PFSK-1 (cell line): Measurements from ENCODE around the gene NFIA.

Experiments used
- FOXP2 ChIP-seq: optimal IDR thresholded peaks from 2 replicates; pipeline ENCODE3; 2011; ENCODE audit warnings: borderline replicate concordance, control low read depth, inconsistent platforms; ENCODE audit not compliant: insufficient read depth; ENCODE audit errors: extremely low read length, extremely low read depth
- POLR2AphosphoS5 ChIP-seq: IDR thresholded peaks from 2 replicates; pipeline ENCODE4 v1.6.1; 2012; ENCODE audit warnings: low read depth, mild to moderate bottlenecking, control low read depth, low read length, moderate library complexity
- REST ChIP-seq, 2 experiments: IDR thresholded peaks; 2 replicates each; pipeline versions ENCODE4 v1.6.1 to v1.8.0; 2011 to 2012; ENCODE audit warnings: low read depth in 2 of 2, low read length in 2 of 2, control low read depth in 1 of 2, inconsistent platforms in 1 of 2, mild to moderate bottlenecking in 1 of 2, moderate library complexity in 1 of 2; ENCODE audit not compliant: insufficient read depth in 1 of 2
- SIN3A ChIP-seq: IDR thresholded peaks from 2 replicates; pipeline ENCODE4 v1.6.1; 2012; ENCODE audit warnings: mild to moderate bottlenecking, low read length, moderate library complexity, borderline replicate concordance; ENCODE audit not compliant: insufficient read depth
- TAF1 ChIP-seq: IDR thresholded peaks from 2 replicates; pipeline ENCODE4 v1.6.1; 2012; ENCODE audit warnings: low read length, control low read depth, borderline replicate concordance; ENCODE audit not compliant: insufficient read depth

Gene NFIA

GRCh38 chr1:61220536-61220935, 138.2 kb downstream of the NFIA start:
- TF ChIP-seq POLR2AphosphoS5 (no peak), TAF1 (no peak), REST (IDR thresholded peaks at IDR 0.05; ENCODE audit: insufficient read depth in 1 of 2, low read depth in 2 of 2, low read length in 2 of 2) (no peak)

- TF ChIP-seq REST (IDR thresholded peaks at IDR 0.05; ENCODE audit: insufficient read depth in 1 of 2, low read depth in 2 of 2, low read length in 2 of 2) (no peak), SIN3A (no peak), TAF1 (no peak), FOXP2 (no peak), POLR2AphosphoS5 (no peak)
Measured at GRCh38 chr1:61221642-61222041, 139.3 kb downstream of the NFIA start.

- TF ChIP-seq TAF1 (no peak), POLR2AphosphoS5 (no peak), REST (IDR thresholded peaks at IDR 0.05; ENCODE audit: insufficient read depth in 1 of 2, low read depth in 2 of 2, low read length in 2 of 2) (no peak), SIN3A (no peak)
Measured at GRCh38 chr1:61222240-61222639, 139.9 kb downstream of the NFIA start.

GRCh38 chr1:61223140-61223539, 140.8 kb downstream of the NFIA start:
- TF ChIP-seq TAF1, result no peak
- no peak for TF ChIP-seq FOXP2
- TF ChIP-seq REST (IDR thresholded peaks at IDR 0.05; ENCODE audit: insufficient read depth in 1 of 2, low read depth in 2 of 2, low read length in 2 of 2), result no peak
- TF ChIP-seq POLR2AphosphoS5, result no peak
- no peak for TF ChIP-seq SIN3A

GRCh38 chr1:61224609-61225008, 142.2 kb downstream of the NFIA start:
- TF ChIP-seq SIN3A, result no peak
- no peak for TF ChIP-seq REST (IDR thresholded peaks at IDR 0.05; ENCODE audit: insufficient read depth in 1 of 2, low read depth in 2 of 2, low read length in 2 of 2)
- no peak for TF ChIP-seq FOXP2
- no peak for TF ChIP-seq TAF1
